ENCODE results near the gene TRIM71.

TRIM71 gene

GRCh38 chr3:32894977-32895376 lies 77.2 kb downstream of the TRIM71 start:
- TF ChIP-seq, protein P1, sequence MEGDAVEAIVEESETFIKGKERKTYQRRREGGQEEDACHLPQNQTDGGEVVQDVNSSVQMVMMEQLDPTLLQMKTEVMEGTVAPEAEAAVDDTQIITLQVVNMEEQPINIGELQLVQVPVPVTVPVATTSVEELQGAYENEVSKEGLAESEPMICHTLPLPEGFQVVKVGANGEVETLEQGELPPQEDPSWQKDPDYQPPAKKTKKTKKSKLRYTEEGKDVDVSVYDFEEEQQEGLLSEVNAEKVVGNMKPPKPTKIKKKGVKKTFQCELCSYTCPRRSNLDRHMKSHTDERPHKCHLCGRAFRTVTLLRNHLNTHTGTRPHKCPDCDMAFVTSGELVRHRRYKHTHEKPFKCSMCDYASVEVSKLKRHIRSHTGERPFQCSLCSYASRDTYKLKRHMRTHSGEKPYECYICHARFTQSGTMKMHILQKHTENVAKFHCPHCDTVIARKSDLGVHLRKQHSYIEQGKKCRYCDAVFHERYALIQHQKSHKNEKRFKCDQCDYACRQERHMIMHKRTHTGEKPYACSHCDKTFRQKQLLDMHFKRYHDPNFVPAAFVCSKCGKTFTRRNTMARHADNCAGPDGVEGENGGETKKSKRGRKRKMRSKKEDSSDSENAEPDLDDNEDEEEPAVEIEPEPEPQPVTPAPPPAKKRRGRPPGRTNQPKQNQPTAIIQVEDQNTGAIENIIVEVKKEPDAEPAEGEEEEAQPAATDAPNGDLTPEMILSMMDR (IDR thresholded peaks at IDR 0.05; ENCODE audit: control insufficient read depth, insufficient read depth, low read depth, low read length, missing control alignments), result no peak
- H3K4me3 ChIP-seq (ENCODE audit: control insufficient read depth, low read depth, low read length), result no peak overlapping the region
- DNase-seq (ENCODE audit: low read depth), result no peak

- TF ChIP-seq, protein P1 (IDR thresholded peaks at IDR 0.05; ENCODE audit: control insufficient read depth, insufficient read depth, low read depth, low read length, missing control alignments), result no peak
- DNase-seq (ENCODE audit: low read depth), result no peak
- H3K4me3 ChIP-seq (ENCODE audit: control insufficient read depth, low read depth, low read length), result no peak overlapping the region
Observed at GRCh38 chr3:32895701-32896100, 77.9 kb downstream of the TRIM71 start.

GRCh38 chr3:32896143-32896542 lies 78.3 kb downstream of the TRIM71 start:
- no peak for DNase-seq (ENCODE audit: low read depth)
- no peak overlapping the region for H3K4me3 ChIP-seq (ENCODE audit: control insufficient read depth, low read depth, low read length)
- TF ChIP-seq, protein P1 (IDR thresholded peaks at IDR 0.05; ENCODE audit: control insufficient read depth, insufficient read depth, low read depth, low read length, missing control alignments), result no peak

GRCh38 chr3:32897001-32897601 lies 79.3 kb downstream of the TRIM71 start:
- DNase-seq (ENCODE audit: low read depth), result no peak
- no peak overlapping the region for H3K4me3 ChIP-seq (ENCODE audit: control insufficient read depth, low read depth, low read length)
- TF ChIP-seq, protein P1 (IDR thresholded peaks at IDR 0.05; ENCODE audit: control insufficient read depth, insufficient read depth, low read depth, low read length, missing control alignments), result no peak

DNA sequence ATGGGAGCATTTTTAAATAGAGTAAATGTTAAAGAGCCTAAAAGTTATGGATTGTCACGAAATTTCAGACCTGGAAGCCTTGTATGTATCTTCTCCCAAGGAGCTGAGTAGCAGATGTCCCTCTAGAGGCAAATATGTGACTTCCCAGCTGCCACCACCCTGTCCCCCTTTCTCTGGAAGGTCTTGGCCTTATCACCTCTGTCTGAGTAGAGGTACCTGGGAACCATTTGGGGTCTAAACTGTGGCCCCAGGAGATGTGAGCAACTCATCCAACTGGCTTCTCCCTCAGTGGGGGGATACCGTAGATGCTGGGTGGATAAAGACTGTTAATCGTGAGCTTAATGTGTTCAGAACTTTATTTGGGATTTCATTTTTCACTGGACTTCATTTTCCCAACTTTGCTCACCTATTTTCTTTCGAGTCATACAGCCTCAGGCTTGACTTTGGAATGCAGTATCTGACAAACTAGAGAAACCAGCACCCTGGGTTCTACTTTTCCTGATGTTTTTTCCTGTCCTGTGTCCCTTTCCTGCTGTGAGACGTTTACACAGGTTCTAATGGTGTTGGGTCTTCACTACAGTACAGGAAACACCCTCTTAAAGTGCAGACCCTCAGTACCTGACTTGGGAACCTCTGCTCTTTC lies 80.3 kb downstream of the TRIM71 start:
- H3K4me3 ChIP-seq (ENCODE audit: control insufficient read depth, low read depth, low read length), result no peak overlapping the region
- DNase-seq (ENCODE audit: low read depth), result no peak
- TF ChIP-seq, protein P1 (IDR thresholded peaks at IDR 0.05; ENCODE audit: control insufficient read depth, insufficient read depth, low read depth, low read length, missing control alignments), result no peak

DNA sequence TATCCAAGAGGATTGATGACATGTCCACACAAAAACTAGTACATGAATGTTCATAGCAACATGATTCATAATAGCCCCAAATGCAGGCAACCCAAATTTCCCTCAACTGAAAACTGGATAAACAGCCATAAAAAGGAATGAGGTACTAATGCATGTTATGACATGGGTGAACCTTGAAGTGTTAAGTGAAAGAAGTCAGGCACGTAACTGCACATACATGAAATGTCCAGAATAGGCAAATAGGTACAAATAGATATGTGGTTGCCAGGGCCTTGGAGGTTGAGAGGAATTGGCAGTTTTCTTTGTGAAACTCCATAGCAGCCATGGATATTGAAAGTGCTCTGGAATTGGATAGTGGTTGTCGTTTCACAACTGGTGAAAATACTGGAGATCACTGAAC lies 81.5 kb downstream of the TRIM71 start:
- TF ChIP-seq, protein P1 (IDR thresholded peaks at IDR 0.05; ENCODE audit: control insufficient read depth, insufficient read depth, low read depth, low read length, missing control alignments), result no peak
- DNase-seq (ENCODE audit: low read depth), result no peak
- H3K4me3 ChIP-seq (ENCODE audit: control insufficient read depth, low read depth, low read length), result no peak overlapping the region

Measured in AG09309 (cell line).